ENCODE data around the gene UBE3B. TPM values are rescaled to one million over a fixed set of nuclear protein-coding genes. Genes with fewer than 3 reads are reported as not detected.

UBE3B gene
- total and polyA plus RNA-seq, 4 donors = 10.0 to 58.9 (median 26.8) TPM

DNA sequence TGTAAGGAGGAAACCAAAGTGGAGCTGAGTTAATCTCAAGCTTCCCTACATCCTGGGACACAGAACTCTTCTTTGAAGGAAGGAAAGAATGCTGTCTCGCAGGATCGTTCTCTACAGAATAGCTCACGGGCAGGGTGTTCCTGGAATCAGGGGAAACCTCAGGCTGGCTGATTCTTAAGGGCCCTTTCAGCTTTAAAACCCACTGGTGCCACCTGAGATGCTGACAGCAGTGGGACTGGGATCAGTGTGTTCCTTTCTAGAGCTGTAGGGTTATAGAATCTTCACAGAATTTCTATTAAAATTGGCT lies 47.8 kb downstream of the UBE3B start:
- TF ChIP-seq, protein P1, sequence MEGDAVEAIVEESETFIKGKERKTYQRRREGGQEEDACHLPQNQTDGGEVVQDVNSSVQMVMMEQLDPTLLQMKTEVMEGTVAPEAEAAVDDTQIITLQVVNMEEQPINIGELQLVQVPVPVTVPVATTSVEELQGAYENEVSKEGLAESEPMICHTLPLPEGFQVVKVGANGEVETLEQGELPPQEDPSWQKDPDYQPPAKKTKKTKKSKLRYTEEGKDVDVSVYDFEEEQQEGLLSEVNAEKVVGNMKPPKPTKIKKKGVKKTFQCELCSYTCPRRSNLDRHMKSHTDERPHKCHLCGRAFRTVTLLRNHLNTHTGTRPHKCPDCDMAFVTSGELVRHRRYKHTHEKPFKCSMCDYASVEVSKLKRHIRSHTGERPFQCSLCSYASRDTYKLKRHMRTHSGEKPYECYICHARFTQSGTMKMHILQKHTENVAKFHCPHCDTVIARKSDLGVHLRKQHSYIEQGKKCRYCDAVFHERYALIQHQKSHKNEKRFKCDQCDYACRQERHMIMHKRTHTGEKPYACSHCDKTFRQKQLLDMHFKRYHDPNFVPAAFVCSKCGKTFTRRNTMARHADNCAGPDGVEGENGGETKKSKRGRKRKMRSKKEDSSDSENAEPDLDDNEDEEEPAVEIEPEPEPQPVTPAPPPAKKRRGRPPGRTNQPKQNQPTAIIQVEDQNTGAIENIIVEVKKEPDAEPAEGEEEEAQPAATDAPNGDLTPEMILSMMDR (IDR thresholded peaks at IDR 0.05; ENCODE audit: control extremely low read depth, extremely low read depth) = no peak
- DNase-seq = no peak
- WGBS, 2 donors = 85 to 91% methylated on average over 3 of the region's 3 CpGs
- no peak for ATAC-seq (ENCODE audit: insufficient read depth, low FRiP score)
- Histone ChIP-seq H3K36me3 (ENCODE audit: control insufficient read depth in 4 of 4, insufficient read depth in 4 of 4, low read length in 4 of 4) (peaks cover 6 to 59% (median 45%) of the 10 kb centered on the region in 4 donors), H3K4me1 (ENCODE audit: control insufficient read depth in 5 of 5, insufficient read depth in 5 of 5, low read length in 5 of 5) (peaks cover 0 to 7% (median 0%) of the 10 kb centered on the region in 5 donors), H3K4me3 (no peak overlapping the region), H3K27ac (ENCODE audit: low read depth in 1 of 2, low read length in 1 of 2) (no peak overlapping the region), H3K27me3 (ENCODE audit: control insufficient read depth in 3 of 3, insufficient read depth in 3 of 3, low read length in 2 of 3) (no peaks in the 10 kb centered on the region), H3K9ac (ENCODE audit: insufficient read depth in 1 of 2, low read length in 2 of 2) (no peak overlapping the region), H3K9me3 (ENCODE audit: control insufficient read depth in 4 of 4, insufficient read depth in 3 of 4, low read length in 3 of 4) (no peaks in the 10 kb centered on the region)

DNA sequence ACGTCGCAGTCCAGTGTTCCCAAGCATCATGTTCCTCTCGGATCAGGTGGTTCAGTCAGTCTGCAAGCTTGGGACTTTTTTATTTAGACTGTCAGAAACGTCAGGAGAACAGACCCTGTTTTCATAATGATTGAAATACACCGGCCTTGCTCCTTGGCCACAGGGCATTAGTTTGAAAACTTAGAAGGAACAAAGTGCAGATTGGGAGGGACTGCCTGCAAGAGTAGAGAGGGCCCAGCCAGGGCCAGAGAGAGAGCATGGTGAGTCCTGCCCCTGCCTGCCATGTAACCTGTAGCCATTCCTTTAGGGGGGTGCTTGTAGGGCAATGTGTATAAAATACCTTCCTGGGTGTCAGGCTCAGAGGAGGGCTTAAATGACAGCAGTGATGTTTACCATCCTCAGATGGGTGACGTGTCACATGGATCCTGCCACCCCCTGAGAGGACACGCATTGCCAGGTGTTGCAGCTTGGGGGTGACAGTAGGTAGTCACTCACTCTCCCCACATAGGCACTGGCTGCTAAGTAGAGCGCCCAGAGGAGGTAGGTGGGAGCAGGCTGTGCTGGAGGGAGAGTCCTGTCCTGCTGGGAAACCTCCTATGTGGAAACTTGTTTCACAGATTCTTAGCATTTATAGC lies 50.2 kb downstream of the UBE3B start:
- peaks cover 0 to 8% (median 0%) of the 10 kb centered on the region in 5 donors for H3K4me1 ChIP-seq (ENCODE audit: control insufficient read depth in 5 of 5, insufficient read depth in 5 of 5, low read length in 5 of 5)
- H3K36me3 ChIP-seq (ENCODE audit: control insufficient read depth in 4 of 4, insufficient read depth in 4 of 4, low read length in 4 of 4) = peaks cover 13 to 53% (median 40%) of the 10 kb centered on the region in 4 donors
- H3K27ac ChIP-seq (ENCODE audit: low read depth in 1 of 2, low read length in 1 of 2) = no peak overlapping the region
- DNase-seq = no peak
- ATAC-seq (ENCODE audit: insufficient read depth, low FRiP score) = no peak
- TF ChIP-seq, protein P1 (IDR thresholded peaks at IDR 0.05; ENCODE audit: control extremely low read depth, extremely low read depth) = no peak
- no peaks in the 10 kb centered on the region for H3K27me3 ChIP-seq (ENCODE audit: control insufficient read depth in 3 of 3, insufficient read depth in 3 of 3, low read length in 2 of 3)
- 88 to 91% methylated on average over 8 of the region's 8 CpGs for WGBS, 2 donors
- no peak overlapping the region for H3K4me3 ChIP-seq
- H3K9ac ChIP-seq (ENCODE audit: insufficient read depth in 1 of 2, low read length in 2 of 2) = no peak overlapping the region
- H3K9me3 ChIP-seq (ENCODE audit: control insufficient read depth in 4 of 4, insufficient read depth in 3 of 4, low read length in 3 of 4) = no peaks in the 10 kb centered on the region

DNA sequence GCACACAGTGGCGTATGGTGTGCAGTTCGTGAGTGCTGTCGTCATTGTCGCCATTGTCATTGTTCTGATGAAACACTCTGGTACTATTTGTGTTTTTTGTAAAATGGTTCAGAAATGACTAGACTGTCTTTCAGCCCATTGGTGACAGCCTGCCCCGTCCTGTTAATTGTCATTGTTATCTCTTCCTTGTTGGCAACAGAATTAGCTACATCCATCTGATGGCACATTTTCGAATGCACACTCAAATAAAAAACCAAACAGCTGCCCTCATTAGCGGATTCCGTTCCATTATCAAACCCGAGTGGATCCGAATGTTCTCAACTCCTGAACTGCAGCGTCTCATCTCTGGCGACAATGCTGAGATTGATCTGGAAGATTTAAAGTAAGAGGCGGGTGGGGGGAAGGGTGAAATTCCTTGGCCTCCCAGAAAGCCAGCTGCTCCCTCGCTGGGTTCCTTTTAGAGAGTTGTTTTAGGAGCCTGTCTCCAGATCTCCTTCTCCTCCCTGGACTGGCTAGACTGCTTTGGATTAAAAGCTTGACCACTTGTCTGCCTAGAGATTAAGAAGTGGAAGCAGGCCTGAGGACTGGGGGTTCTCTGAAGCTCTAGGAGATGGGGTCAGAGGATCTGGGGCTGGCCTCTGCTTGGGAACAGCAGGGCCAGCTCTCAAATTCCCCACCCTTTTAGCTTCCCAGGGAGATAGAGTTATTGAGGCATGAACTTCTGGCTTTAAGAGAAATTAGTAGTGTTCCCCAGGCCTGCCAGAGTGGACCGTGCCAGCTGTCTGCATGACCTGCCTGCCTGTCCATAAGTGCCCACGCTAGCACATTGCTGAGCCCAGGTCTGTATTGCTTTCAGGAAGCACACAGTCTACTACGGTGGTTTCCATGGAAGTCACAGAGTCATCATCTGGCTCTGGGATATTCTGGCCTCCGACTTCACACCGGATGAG lies 52.5 kb downstream of the UBE3B start:
- 83 to 87% methylated on average over 19 of the region's 19 CpGs for WGBS, 2 donors
- TF ChIP-seq, protein P1 (IDR thresholded peaks at IDR 0.05; ENCODE audit: control extremely low read depth, extremely low read depth) = no peak
- ATAC-seq (ENCODE audit: insufficient read depth, low FRiP score) = no peak
- Histone ChIP-seq H3K9me3 (ENCODE audit: control insufficient read depth in 4 of 4, insufficient read depth in 3 of 4, low read length in 3 of 4) (no peaks in the 10 kb centered on the region), H3K9ac (ENCODE audit: insufficient read depth in 1 of 2, low read length in 2 of 2) (no peak overlapping the region), H3K36me3 (ENCODE audit: control insufficient read depth in 4 of 4, insufficient read depth in 4 of 4, low read length in 4 of 4) (peaks cover 13 to 52% (median 30%) of the 10 kb centered on the region in 4 donors), H3K4me3 (no peak overlapping the region), H3K4me1 (ENCODE audit: control insufficient read depth in 5 of 5, insufficient read depth in 5 of 5, low read length in 5 of 5) (peaks cover 0 to 8% (median 0%) of the 10 kb centered on the region in 5 donors), H3K27ac (ENCODE audit: low read depth in 1 of 2, low read length in 1 of 2) (no peak overlapping the region), H3K27me3 (ENCODE audit: control insufficient read depth in 3 of 3, insufficient read depth in 3 of 3, low read length in 2 of 3) (no peaks in the 10 kb centered on the region)
- DNase-seq = peak; percentile 23 to 51 (median 43)
